Astrocyte (in vitro differentiated cells and primary cell): ENCODE data around the gene DCLRE1C.

ENCODE experiments used
- CTCF ChIP-seq: IDR thresholded peaks from 2 replicates; pipeline ENCODE4 v1.5.1; 2011; ENCODE audit warnings: low read depth, mild to moderate bottlenecking, inconsistent platforms, low read length, moderate library complexity; ENCODE audit not compliant: insufficient read depth
- EZH2 ChIP-seq: IDR thresholded peaks from 2 replicates; pipeline ENCODE4 v1.6.1; 2012; ENCODE audit warnings: mild to moderate bottlenecking, low read length, inconsistent platforms; ENCODE audit not compliant: insufficient read depth

GRCh38 chr10:14945108-14945507 lies 8.8 kb downstream of the DCLRE1C start:
- TF ChIP-seq CTCF (no peak), EZH2 (no peak)
